T-helper 22 cell (primary cell): ENCODE data around the gene MAST2.

Experiments used
- DNase-seq: peaks from one replicate; pipeline ENCODE4 v3.0.0-alpha.2; 2020; ENCODE audit warnings: low read depth

Gene MAST2

DNA sequence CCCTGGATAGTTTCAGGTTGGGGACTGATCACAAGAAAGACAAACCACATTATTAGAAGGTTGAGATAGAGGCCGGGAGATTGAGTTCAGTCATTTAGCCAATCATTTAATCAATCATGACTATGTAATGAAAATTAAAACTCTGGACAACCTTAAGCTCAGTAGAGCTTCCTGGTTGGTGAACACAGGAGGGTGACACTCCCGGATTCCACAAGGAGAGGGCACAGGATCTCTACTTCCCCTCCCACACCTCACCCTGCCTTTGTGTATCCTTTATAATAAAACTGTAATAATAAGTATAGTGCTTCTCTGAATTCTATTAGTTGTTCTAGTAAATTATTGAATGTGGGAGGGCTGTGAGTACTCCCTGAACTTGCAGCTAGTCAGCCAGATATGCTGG, 178.9 kb downstream of the MAST2 start:
- no peak for DNase-seq

DNA sequence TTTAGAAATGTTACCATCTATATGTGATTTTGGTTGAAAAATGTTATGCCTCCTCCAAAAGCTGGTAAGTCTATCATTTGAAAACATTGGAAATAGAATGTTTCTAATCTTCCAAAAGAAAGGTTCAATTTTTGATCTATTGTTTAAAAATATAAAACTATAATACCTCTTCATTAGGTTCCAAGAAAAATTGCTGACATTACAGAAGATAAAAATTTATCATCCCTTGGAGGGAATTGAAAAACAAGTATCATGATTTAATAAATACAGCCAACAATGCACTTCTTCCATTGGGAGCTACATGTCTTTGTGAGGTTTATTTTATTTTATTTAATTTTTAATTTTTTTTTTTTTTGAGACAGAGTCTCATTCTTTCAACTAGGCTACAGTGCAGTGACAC, 180.6 kb downstream of the MAST2 start:
- DNase-seq, result no peak

DNA sequence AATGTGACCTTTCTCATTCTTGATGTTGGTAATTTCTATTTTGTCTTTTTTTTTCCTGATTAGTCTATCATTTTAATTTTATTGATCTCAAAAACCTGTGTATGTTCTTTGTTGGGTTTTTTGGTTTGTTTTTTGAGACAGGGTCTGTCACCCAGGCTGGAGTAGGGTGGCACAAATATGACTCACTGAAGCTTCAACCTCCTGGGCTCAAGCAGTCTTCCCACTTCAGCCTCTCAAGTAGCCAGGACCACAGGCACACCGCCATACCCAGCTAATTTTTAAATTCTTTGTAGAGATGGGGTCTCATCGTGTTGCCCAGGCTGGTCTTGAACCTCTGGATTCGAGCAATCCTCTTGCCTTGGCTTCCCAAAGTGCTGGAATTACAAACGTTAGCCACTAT, 183.8 kb downstream of the MAST2 start:
- DNase-seq, result no peak

- no peak for DNase-seq
Measured at GRCh38 chr1:45989249-45989648, 185.8 kb downstream of the MAST2 start.

- no peak for DNase-seq
Measured at GRCh38 chr1:45994423-45994822, 191.0 kb downstream of the MAST2 start.

GRCh38 chr1:45995298-45995697, 191.9 kb downstream of the MAST2 start:
- no peak for DNase-seq

GRCh38 chr1:45998020-45998617, 194.7 kb downstream of the MAST2 start:
- no peak for DNase-seq

GRCh38 chr1:45999507-45999906, 196.1 kb downstream of the MAST2 start:
- no peak for DNase-seq

- no peak for DNase-seq
Measured at GRCh38 chr1:46001081-46001785, 197.8 kb downstream of the MAST2 start.

DNA sequence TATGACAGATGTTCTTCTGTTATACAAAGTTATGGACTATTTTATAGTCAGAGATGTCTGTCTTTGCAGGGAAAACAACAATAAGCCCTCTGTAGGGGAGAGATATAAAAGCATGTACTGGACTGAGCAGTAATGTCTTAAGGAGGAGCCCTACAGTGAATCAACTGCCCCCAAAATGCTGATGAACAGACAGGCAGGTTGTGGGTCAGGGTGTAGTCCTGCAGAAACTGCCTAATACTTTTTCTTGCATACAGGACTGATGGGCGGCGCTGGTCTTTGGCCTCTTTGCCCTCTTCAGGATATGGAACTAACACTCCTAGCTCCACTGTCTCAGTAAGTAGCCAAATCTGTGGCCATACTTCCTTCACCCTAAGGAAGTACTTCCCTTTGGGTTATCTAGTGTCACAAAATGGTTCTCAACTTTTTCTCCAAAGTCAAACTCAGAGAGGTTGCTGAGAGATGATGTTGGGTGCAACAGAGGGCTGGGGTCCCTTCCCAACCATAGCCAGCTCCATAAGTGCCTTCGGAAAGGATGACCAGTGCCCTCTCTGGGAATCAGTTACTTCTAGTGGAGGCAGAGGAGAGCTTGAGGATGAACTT, 199.2 kb downstream of the MAST2 start:
- no peak for DNase-seq

DNA sequence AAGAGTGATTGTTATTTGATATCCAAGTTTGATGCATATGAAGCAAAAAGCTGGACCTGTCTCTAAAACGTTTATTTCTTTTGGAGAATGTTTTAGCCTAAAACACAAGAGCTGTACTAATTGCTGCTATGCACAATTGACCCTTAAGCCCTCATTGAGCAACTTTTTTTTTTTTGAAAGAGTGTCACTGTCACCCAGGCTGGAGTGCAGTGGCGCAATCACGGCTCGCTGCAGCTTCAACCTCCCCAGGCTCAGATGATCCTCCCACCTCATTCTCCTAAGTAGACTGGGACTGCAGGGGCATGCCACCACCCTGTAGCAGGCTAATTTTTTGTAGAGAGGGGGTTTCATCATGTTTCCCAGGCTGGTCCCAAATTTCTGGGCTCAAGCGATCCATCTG, 199.9 kb downstream of the MAST2 start:
- no peak for DNase-seq

DNA sequence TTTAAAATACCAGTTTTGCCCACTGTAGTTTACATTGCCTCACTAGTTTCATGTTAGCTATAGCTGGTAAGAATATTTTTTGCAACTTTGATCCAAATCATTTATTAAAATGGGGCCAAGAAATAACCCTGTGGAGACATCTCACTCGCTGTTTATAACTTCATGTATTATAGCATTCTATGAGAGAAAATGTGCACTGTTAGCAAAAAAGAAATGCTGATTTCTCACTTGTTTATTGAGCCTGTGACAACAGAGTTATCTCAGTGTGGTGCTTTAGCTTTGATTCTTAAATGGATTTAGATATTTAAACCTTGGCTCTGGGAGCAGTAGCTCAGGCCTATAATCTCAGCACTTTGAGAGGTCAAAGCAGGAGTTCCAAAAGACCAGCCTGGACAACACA, 201.1 kb downstream of the MAST2 start:
- DNase-seq, result no peak

- DNase-seq, result no peak
Measured at GRCh38 chr1:46005594-46005993, 202.2 kb downstream of the MAST2 start.

DNA sequence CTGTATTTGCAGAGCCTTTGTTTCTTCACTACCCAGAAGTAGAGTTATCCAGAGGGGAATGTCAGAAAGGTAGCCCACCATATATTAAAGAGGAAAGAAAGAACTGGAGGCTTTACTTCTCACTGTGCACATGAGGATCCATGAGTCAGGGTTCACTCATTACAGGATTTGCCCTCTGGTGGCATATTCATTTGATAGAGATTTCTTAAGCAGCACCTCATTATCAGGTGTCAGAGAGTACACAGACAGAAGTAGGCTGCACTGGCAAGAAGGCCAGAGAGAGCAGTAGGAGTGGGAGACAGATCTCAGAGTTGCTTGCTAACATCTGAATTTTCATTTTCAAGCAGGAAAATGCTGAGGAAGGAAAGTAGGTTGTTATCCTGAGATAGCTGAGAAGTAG, 205.2 kb downstream of the MAST2 start:
- DNase-seq, result no peak

DNA sequence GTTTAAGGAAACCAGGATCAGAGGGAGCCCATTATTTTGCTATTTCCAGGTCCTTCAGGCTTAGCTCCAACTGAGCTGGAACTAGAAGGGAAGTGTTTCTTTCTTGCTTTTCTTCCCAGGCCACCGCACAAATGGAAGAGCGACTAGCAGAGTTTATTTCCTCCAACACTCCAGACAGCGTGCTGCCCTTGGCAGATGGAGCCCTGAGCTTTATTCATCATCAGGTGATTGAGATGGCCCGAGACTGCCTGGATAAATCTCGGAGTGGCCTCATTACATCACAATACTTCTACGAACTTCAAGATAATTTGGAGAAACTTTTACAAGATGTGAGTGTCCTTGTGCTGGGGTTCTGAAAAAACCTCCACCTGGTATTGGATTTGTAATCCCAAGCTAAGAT, 207.2 kb downstream of the MAST2 start:
- no peak for DNase-seq

GRCh38 chr1:46011121-46011695, 207.8 kb downstream of the MAST2 start:
- no peak for DNase-seq

DNA sequence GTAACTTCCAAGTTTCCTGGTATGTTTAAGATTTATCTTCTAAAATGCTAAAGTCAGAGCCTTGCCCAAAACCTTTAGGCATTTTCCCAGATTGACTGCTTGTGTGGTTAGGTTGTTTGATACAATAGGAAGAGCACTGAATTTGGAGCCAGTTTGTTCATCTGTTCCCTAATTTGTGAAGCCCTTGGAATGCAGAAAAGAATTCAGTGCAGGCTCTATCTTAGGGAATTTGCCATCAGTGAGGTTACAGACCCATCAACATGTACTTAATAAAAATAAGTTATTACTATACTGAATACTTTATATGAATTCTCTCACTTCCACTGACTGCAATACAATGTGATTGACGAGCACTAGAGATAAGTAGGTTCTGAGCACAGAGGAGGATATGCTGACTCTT, 208.8 kb downstream of the MAST2 start:
- DNase-seq, result no peak

DNA sequence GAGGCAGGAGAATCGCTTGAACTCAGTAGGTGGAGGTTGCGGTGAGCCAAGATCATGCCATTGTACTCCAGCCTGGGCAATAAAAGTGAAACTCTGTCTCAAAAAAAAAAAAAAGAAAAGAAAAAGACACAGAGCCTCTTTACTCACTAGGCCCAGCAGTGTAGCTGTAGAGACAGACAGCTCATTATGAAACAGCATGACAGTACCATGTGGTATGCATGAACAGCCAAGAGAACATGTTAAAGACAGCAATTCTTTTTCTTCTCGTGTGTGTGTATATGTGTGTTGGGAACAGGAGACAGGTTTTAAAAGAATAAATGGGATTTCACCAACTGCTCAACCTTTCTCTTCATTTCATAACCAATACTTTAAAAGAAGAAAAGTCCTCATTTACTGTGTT, 210.2 kb downstream of the MAST2 start:
- DNase-seq, result no peak

DNA sequence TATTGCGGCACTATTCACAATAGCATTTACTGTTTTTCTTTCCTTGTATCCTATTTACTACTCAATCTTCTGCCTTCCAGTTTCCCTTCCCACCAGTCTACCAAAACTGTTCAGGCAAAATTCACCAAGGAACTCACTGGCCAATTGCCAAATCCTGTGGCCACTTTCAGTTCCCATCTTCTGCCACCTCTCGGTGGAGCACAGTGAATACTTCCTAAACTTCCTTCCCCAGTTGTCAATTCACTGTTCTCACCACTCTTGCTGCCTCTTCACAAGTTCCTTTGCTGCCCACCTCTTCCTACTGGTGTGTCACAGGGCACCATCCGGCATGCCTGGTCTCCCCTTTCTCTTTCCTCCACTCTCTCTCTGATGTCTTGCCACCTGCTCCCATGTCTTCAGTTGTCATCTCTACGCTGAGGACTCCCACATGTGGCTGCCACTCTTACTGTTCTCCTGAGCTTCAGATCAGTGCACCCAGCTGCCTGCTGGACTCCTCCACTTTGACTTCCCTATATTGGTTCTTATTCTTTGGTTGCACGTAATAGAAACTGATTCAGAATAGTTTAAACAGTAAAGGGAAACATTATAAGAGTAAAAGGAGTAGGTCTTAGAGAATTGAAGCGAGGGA, 214.6 kb downstream of the MAST2 start:
- DNase-seq, result no peak

DNA sequence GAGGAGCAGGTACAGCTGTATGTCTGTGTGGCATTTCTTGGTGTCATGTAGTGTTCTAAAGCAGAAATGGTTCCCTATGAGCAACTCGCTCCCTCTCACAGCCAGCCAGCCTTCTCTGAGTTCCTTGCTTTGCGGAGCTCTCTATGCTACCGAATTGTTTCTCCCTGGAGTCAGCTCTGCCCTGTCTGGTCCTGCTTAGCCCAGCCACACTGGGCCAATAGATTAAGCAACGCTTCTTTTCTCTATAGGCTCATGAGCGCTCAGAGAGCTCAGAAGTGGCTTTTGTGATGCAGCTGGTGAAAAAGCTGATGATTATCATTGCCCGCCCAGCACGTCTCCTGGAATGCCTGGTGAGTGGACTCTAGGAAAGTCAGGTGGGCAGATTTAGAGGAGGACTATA, 215.9 kb downstream of the MAST2 start:
- DNase-seq, result no peak

GRCh38 chr1:46020010-46020409, 216.6 kb downstream of the MAST2 start:
- DNase-seq, result no peak

DNA sequence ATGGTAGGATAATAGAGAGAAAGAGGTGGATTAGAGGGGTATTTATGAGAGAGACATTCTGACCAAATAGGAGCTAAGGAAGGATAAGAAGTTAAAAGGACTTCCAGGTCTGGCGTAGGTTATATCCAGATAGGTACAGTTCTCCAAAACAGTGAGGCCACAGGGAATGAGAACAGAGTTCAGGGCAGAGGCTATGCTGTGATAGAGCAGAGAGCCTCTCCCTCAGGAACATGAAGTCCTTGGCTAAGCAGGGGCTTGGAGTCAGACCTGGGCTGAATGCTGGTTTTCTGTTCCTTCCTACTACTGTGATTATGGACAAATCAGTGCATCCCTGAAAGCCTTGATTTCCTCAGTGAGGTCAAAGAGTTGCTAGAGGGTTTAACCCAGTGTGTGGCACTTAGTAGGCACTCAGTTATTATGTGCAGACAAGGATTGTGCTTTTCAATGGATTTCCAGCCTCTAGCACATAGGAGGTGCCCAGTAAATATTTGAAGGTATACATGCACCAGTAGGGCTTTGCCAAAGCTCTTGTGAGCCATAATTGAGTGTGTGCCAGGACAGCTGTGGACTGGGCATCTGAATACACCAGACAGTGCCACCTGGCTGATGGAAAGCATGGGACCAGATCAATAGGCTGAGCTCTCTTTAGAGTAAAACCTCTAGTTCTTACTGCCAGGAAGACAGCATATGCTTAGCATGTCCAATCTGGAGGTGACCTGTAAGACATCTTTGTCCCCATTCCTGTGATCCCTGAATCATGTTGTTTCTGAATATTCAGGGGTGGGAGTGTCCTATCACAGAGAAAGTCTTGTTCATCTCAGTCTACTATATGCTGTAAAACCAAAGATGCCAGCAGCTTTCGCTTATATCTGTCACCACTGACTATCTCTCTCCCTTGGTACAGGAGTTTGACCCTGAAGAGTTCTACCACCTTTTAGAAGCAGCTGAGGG, 217.9 kb downstream of the MAST2 start:
- DNase-seq, result no peak
